ENCODE data around the gene DIAPH2.
"Not testable (repeated sequence)": the region's sequence is repeated elsewhere in the genome, so short reads cannot be mapped to it uniquely, and the experiment has no call there.

DIAPH2 gene

DNA sequence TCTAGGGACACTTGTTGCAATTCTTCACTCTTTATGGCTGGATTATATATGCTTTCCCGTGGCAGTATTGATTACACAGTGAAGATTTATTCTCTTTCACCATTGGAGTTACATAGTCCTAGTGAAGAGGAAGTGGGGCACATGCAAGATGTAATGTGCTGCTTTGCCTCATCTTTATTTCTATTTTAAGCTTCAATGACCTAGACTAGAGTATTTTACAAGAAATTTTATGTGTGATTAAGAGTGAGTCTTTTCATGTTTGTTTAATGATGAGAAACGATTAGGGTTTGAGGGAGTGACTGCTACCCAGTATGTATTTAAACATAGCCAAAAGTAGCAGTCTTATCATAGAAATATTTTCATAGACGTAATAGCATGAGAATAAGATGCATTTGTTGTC, 30.8 kb downstream of the DIAPH2 start:
- no peak overlapping the region for H3K4me3 ChIP-seq (ENCODE audit: low read depth, low read length)

DNA sequence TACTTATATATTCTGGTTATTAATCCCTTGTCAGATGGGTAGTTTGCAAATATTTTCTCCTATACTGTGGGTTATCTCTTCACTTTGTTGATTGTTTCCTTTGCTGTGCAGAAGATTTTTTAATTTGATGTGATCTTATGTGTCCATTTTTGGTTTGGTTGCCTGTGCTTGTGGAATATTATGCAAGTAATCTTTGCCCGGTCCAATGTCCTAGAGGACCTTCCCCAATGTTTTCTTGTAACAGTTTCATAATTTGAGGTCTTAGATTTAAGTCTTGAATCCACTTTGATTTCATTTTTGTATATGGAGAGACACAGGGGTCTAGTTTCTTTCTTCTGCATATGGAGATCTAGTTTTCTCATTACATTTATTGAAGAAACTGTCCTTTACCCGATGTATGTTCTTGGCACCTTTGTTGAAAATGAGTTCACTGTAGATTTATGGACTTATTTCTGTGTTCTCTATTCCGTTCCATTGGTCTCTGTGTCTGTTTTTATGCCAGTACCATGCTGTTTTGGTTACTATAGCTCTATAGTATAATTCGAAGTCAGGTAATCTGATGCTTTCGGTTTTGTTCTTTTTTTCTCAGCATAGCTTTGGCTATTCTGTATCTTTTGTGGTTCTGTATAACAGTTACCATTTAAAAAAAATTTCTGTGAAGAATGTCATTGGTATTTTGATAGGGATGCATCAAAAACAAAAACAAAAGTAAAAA, 34.7 kb downstream of the DIAPH2 start:
- no peak overlapping the region for H3K4me3 ChIP-seq (ENCODE audit: low read depth, low read length)

DNA sequence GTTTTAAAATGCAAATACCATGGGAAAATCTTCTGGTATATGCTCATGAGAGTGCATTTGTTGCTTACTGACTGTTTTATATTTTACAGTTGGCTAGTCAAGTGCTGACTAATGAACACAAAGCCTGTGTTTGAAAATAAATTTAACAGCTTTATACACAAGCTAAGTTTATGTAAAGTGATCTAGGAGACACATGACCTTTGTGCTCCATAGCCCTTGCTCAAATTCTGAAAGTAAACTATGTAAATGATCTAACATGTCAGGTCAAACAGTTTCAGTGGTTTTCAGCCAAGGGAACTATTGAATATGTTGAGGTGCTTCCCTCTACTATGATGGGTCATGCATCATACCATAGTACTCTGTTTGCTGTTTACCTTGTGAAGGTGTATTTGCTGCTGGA, 36.7 kb downstream of the DIAPH2 start:
- no peak overlapping the region for H3K4me3 ChIP-seq (ENCODE audit: low read depth, low read length)

DNA sequence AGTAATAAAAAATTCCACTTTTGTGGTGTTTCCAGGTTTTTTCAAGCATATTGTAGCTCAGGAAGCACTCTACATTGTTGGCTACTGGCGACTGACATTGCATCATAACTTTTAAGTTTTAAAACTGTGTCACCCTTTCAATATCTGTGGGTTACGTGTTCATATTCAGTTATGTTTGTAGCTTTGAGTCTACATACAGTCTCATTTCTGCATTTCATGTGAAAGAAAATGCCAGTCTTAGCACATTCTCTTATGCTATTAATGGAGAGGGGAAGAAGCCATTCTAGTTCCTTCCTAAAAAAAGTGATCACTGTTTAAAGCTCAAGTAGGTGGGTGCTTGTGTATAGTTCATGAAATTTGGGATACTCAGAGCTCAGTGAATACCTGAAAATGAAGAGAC, 38.1 kb downstream of the DIAPH2 start:
- no peak overlapping the region for H3K4me3 ChIP-seq (ENCODE audit: low read depth, low read length)

DNA sequence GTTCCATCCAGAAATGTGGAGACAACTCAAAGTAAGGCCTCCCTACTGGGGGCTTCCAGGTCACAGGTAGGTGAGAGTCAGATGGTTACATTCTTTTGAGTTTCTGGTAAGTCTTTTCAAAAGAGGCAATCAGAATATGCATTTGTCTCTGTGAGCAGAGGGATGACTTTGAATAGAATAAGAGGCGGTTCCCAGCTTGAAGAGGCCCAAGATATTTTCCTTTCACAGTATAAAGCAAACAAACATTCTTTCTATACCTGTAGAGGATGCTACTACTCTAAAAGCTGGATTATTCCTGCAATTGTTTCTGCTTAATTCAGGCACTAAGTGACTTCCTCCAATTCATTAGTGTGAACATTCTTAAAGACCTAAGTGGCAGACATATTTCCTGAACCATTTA, 44.4 kb downstream of the DIAPH2 start:
- H3K4me3 ChIP-seq (ENCODE audit: low read depth, low read length), result no peak overlapping the region

DNA sequence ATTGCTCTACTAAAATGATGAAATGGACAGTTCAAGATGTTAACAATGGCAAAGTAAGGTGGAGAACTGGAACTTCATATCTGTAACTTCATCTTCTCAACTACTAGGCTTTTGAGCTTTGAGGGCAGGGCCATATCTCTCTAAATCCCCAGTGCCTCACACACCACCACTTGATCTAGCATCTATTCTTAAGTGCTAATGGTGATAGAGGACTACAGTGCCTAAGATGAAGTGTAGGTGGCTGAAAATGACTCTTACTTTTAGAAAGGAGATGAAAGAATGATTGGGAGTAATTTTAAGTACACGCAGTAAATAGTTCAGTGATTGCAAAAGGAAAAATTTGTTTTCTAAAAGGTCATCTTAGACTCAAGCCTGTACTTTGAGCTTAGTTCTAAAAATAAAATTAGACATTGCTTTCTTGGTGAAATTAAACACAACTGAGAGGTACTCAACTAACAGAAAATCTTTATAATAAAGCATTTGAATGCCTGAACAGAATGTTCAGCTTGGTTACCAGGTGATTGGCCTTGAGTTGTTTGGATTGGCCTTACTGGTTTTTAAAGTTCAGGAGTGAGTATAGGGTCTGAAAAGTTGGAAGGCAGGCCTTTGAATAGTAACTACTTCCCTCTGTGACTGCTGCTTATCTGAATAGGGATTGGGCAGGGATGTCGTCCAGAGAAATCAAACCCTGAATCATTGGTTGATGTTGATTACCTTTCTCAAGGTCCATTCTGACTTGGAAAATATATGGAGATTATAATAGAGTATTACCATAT, 45.4 kb downstream of the DIAPH2 start:
- no peak overlapping the region for H3K4me3 ChIP-seq (ENCODE audit: low read depth, low read length)

DNA sequence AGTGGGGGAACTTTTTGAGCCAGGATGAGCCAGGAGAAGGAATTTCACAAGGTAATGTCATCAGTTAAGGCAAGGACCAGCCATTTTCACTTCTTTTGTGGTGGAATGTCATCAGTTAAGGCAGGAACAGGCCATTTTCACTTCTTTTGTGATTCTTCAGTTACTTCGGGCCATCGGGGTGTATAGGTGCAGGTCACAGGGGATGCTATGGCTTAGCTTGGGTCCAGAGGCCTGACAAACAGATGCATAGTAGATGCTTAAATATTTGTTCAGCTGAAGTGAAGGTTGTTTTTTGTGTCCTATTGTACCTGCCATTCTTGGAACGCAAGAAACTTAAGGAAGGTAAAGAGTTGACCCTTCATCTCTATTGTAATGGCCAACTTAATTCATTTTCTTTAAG, 46.4 kb downstream of the DIAPH2 start:
- not testable (repeated sequence) for H3K4me3 ChIP-seq (ENCODE audit: low read depth, low read length)

DNA sequence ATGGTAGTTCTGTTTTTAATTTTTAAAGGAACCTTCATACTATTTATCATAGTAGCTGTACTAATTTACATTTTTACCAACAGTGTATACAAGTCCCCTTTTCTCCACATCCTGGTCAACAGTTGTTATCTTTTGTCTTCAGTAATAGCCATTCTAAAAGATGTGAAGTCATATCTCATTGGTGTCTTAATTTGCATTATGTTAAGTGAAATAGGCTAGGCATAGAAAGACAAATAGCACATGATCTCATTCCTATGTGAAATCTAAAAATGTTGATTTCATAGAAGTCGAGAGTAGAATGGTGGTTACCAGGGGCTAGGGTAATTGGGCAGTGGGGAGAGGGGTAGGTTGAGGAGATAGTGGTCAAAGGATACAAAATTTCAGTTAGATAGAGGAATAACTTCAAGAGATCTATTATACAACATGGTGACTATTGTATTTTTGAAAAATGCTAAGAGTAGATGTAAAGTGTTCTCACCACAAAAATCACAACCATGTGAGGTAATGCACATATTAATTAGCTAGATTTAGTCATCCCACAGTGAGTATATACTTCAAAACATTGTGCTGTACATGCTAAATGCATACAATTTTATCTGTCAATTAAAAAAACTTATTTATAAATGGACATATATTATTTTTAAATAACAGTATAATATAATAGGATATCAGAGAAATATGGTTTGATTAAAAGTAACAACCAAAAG, 58.9 kb downstream of the DIAPH2 start:
- no peak overlapping the region for H3K4me3 ChIP-seq (ENCODE audit: low read depth, low read length)

DNA sequence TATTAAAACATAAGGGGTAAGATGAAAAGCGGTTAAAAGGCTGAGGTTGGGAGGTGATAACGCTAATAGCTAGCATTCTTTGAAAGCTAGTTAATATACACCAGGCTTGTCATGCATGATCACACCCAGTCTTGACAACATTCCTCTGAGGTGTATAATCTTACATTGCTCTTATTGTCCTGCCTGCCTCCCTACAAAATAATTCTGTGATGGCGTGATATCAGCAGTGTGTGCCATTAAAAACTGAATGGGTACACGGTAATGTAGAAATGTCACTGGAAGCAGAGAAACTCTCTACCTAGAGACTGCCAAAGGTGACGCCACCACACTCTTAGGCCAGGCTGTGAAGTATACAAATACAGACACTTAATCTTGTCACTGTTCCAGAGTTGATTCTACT, 68.1 kb downstream of the DIAPH2 start:
- H3K4me3 ChIP-seq (ENCODE audit: low read depth, low read length), result no peak overlapping the region

DNA sequence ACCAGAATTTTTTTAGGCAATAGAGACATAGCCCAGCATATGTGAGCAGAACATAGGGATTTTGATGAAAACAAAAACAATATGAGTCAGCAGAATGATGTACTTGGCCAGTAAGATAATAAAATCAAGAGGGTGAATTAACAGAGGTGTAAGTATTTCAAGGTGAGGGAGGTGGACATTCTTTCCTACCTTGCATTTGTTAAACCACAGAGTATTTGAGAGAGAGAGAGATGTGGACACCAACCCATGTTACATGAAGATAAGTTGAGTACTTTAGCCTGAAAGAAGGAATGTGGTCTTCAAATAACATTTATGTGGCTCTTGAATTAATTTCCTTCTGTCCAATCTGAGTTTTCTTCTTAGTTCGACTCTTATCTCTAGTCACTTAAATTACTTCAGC, 68.6 kb downstream of the DIAPH2 start:
- H3K4me3 ChIP-seq (ENCODE audit: low read depth, low read length), result no peak overlapping the region

DNA sequence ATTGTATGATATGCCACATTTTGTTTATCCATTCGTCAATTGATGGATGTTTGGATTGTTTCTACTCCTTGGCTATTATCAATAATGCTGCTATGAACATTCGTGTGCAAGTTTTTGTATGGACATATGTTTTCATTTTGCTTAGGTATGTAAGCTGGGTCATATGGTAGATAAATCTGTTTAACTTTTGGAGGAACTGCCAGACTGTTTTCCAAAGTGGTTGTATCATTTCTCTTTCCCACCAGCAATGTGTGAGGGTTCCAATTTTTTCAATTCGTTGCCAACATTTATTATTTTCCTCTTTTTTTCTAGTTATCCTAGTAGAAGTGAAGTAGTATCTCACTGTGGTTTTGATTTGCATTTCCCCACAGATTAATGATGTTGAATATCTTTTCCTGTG, 71.8 kb downstream of the DIAPH2 start:
- H3K4me3 ChIP-seq (ENCODE audit: low read depth, low read length), result no peak overlapping the region

DNA sequence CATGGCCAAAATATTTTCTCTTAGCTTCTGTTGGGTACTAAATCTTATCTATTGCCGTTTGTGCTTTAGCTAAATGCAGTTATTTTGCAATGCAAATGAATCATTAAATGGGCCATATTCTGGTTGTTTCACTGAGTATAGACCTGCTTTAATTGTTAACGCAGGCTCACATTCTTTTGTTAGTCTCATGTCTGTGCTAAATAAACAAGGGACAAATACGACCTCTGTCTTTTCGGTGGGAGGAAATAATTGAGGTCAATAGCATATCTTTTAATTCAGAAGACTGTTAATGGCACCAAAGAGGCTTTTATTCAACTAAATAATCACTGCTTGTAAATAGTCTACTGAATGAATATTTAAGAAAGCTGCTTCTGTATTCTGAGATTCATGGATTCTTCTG, 76.9 kb downstream of the DIAPH2 start:
- H3K4me3 ChIP-seq (ENCODE audit: low read depth, low read length), result no peak overlapping the region

DNA sequence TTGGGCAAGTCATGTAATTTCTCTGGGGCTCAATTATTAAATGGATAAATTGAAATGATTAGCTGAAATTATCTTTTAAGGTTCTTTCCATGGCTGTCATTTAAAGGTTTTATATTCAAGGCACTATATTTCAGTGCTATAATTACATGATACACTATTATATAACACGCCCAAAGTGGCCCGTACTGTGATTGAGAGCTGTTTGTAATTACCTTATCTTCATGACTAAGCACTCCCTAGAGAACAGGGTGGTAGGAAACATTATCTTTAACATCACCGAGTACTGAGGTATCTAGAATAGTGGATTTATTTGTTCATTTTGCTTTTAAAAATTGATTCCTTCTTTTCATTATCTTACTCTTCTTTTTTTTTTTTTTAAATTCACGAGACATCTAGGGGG, 79.0 kb downstream of the DIAPH2 start:
- no peak overlapping the region for H3K4me3 ChIP-seq (ENCODE audit: low read depth, low read length)

DNA sequence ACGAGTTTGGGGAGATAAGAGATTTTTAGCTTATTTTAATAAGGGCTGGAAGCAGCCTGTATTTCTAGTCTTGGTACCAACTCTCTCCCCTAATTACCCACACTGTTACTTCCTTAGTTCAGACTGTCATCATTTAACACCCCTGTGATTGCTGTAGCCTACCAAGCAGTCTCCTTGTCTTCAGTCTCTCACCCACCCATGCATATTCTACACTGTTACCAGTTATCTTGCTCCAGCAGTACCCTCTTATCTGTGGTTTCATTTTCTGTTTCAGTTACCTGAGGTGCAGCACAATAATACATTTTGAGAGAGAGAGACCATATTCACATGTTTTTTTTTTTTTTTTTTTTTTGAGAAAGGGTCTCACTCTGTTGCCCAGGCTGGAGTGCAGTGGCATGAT, 80.2 kb downstream of the DIAPH2 start:
- no peak overlapping the region for H3K4me3 ChIP-seq (ENCODE audit: low read depth, low read length)

DNA sequence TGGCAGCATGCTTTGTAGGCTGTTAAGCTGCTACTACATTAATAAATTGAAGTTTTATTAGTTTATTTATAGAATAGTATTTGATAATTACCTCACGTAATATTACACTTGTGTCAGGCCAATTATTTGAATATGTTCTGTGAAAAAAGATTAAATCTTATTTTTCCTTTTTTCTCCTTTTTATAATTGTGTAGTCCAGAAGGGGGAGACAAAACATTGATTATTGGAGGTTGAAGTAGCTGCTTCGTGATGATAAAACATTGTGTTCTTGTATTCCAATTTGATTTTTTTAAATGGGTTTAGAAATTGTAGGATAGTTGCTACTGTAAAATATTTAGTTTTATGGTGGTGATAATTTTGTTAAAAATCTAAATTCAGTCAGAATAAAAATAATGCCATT, 85.7 kb downstream of the DIAPH2 start:
- H3K4me3 ChIP-seq (ENCODE audit: low read depth, low read length), result no peak overlapping the region

DNA sequence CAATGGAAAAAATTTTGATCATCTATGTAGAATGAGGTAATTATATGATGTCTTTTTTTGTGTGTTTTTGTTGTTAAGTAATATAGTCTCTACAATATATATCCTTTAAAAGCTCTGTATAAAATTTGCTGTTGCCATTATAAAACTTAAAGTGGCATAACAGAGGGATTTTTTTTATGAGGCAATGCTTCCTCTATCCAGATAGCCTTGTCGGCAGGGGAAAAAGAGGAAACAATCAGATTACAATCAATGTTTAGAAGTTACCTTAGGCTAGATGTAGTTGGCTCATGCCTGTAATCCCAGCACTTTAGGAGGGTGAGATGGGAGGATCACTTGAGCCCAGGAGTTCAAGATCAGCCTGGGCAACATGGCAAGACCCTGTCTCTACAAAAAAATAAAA, 86.8 kb downstream of the DIAPH2 start:
- no peak overlapping the region for H3K4me3 ChIP-seq (ENCODE audit: low read depth, low read length)

DNA sequence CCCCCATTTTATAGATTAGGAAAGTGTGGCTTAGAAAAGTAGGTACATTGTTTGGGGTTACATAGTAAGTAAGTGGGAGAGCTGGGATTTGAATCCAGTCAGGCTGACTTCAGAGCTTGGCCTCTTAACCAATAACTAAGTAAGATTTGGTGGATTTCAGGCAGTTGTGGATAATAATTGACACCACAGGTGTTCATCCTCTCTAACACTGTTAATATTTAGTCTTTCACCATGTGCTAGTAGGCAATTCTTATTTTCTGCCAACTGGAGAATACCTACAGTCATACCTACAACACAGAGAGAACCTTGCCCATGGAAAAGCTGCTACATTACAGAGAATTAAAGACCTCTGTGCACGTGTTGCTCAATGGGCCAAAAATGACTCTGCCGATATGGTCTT, 89.5 kb downstream of the DIAPH2 start:
- H3K4me3 ChIP-seq (ENCODE audit: low read depth, low read length), result no peak overlapping the region

DNA sequence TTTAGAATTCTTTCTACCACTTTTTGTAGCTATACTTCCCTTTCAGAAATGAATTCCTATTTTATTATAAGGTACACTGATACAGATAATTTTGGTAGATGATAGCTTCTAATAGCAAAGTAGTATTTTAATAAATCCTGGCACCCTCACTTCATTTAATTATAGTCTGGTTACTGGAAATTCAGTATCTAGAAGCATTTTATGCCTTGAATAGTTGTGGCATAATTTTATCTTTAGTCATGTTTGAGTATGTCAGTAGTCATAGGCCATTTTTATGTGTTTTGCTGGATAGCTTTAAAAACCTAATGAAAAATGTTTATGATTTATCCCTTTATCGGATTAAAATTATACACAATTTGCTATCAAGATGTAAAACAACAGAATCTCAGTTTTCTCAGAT, 92.3 kb downstream of the DIAPH2 start:
- no peak overlapping the region for H3K4me3 ChIP-seq (ENCODE audit: low read depth, low read length)

DNA sequence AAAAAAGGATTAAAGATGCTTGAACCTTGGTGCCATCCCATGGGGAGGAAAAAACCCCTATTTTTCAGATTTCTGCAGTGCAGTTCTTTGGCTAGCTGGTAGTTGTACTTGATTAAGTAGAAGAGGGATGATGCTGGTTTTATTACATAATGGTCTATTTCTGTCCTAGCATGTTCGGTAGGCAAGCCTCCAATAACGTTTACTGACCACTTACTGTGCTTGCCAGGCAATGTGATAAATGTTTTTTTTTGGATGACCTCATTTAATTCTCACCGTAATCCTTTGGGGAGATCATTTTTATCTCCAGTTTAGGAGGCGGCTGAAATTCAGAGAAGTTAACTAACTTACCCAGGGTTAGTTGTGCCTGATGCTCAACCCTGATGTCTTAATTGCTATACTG, 106.9 kb downstream of the DIAPH2 start:
- no peak overlapping the region for H3K4me3 ChIP-seq (ENCODE audit: low read depth, low read length)

DNA sequence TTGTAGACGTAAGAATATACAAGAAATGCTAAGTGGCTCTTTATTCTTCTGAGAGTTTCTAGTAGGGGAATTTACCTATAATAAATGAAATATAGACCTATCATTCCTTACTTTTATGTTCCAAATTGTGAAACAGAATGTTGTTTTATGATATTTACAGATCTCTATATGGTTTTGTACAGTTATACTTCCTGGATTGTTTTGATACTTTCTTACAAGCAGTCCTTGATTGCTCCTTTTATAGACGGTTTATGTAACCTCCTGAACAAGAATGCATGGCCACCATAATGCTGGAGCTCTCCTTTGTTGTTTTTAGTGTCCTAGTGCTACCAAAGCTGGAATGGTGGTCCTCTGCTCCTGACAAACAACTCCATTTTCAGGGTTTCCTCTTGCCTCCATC, 107.4 kb downstream of the DIAPH2 start:
- no peak overlapping the region for H3K4me3 ChIP-seq (ENCODE audit: low read depth, low read length)

DNA sequence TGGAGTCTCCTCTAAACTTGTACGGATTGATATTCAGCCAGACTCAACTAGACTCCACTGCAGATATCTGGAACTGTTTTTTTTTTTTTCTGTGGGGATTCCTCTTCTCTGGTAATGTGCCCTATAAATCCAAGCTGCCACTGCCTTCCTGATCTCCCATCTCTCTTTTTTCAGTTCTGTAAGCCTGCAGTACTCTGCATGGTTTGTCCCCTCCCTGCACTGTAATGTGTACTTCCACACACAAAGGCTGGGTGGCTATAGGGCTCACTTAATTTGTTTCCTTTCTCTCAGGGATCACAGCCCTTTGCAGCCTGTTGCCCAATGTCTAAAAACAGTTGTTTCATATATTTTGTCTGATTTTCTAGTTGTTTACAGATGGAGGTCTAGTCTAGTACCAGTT, 114.3 kb downstream of the DIAPH2 start:
- H3K4me3 ChIP-seq (ENCODE audit: low read depth, low read length), result no peak overlapping the region

DNA sequence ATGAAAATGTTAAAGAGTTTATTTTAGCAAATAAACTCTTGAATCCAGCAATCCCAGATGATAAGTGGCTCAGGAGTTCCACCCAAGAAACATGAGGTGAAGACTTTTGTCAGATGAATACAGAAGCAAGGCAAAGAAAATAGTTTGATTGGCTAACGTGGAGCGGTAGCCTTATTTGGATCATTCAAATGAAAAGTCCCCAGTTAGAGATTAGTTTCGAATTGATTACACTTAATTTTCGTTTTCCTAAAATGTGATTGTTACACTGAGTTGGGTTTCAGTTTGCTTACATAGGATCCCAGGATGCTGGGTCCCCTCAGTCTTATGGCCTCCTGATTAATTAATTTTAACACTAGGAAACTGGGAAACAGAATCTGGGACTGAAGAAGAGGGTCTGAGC, 122.7 kb downstream of the DIAPH2 start:
- no peak overlapping the region for H3K4me3 ChIP-seq (ENCODE audit: low read depth, low read length)
